Adrenal gland (tissue), 5 donors: ENCODE data around the gene CEMP1.

Experiments used
- CTCF ChIP-seq, 6 experiments: fragments of 450-650 bp in 4 of 6; fragments of 200-600 bp in 2 of 6; sonication (generic) in 1 of 6; IDR thresholded peaks; 1 replicate in 5 of 6; 2 replicates in 1 of 6; pipeline versions ENCODE4 v1.5.1 to v1.8.0; 2016 to 2021; ENCODE audit warnings: antibody characterized with exemption in 6 of 6, mild to moderate bottlenecking in 2 of 6, moderate library complexity in 1 of 6
- POLR2A ChIP-seq, 2 donors: fragments of 450-650 bp; IDR thresholded peaks; one replicate each; pipeline ENCODE4 v1.6.1; 2017; ENCODE audit warnings: antibody characterized with exemption in 2 of 2, mild to moderate bottlenecking in 2 of 2, moderate library complexity in 1 of 2
- donor health status: DM: no; HTN: no; CAD: no.

GRCh38 chr16:2526135-2526534 is 5.1 kb downstream of the CEMP1 start:
- TF ChIP-seq CTCF (IDR thresholded peaks at IDR 0.05), result no peak
- no peak for TF ChIP-seq POLR2A (IDR thresholded peaks at IDR 0.05)
